Ectodermal cell (in vitro differentiated cells): ENCODE results near the gene IDH3A. TPM values are rescaled to one million over a fixed set of nuclear protein-coding genes. Genes with fewer than 3 reads are reported as not detected.

Source experiments
- H3K27ac ChIP-seq: 2 replicates; pipeline ENCODE4 v1.7.0; 2013; ENCODE audit warnings: mild to moderate bottlenecking, low read depth, low read length; ENCODE audit not compliant: insufficient read depth, poor library complexity, severe bottlenecking
- H3K27me3 ChIP-seq: 2 replicates; pipeline ENCODE4 v1.7.0; 2013; ENCODE audit warnings: mild to moderate bottlenecking, low read length; ENCODE audit not compliant: insufficient read depth, control insufficient read depth, poor library complexity, severe bottlenecking
- H3K36me3 ChIP-seq: one replicate; pipeline ENCODE4 v1.7.0; 2013; ENCODE audit warnings: low read length; ENCODE audit not compliant: control insufficient read depth, insufficient read depth
- H3K4me1 ChIP-seq: one replicate; pipeline ENCODE4 v1.7.0; 2013; ENCODE audit warnings: low read length; ENCODE audit not compliant: control insufficient read depth, insufficient read depth
- H3K4me3 ChIP-seq: 2 replicates; pipeline ENCODE4 v1.7.0; 2013; ENCODE audit warnings: low read depth, low read length, control low read depth; ENCODE audit not compliant: insufficient read depth
- H3K9me3 ChIP-seq: 2 replicates; pipeline ENCODE4 v1.7.0; 2013; ENCODE audit warnings: mild to moderate bottlenecking, low read length, moderate library complexity; ENCODE audit not compliant: control insufficient read depth
- WGBS, 2 experiments: methylation state at CpG; one replicate each; pipeline ENCODE4 v1.1.7; 2013; ENCODE audit warnings: missing lambda C conversion rate in 2 of 2; 5-methylcytosine and 5-hydroxymethylcytosine counted together
- polyA plus RNA-seq, 4 experiments: library from polyadenylated mRNA; stranded (reverse); fragments of 50-300 nt; gene quantifications; one replicate each; pipeline ENCODE4 v1.2.3, GENCODE V29; 2013

Gene IDH3A
- 14.1 TPM for polyA plus RNA-seq (2013, experiment 1 of 4)
- polyA plus RNA-seq (2013, experiment 2 of 4), result 12.9 TPM
- 7.4 TPM for polyA plus RNA-seq (2013, experiment 3 of 4)
- polyA plus RNA-seq (2013, experiment 4 of 4), result 11.2 TPM

DNA sequence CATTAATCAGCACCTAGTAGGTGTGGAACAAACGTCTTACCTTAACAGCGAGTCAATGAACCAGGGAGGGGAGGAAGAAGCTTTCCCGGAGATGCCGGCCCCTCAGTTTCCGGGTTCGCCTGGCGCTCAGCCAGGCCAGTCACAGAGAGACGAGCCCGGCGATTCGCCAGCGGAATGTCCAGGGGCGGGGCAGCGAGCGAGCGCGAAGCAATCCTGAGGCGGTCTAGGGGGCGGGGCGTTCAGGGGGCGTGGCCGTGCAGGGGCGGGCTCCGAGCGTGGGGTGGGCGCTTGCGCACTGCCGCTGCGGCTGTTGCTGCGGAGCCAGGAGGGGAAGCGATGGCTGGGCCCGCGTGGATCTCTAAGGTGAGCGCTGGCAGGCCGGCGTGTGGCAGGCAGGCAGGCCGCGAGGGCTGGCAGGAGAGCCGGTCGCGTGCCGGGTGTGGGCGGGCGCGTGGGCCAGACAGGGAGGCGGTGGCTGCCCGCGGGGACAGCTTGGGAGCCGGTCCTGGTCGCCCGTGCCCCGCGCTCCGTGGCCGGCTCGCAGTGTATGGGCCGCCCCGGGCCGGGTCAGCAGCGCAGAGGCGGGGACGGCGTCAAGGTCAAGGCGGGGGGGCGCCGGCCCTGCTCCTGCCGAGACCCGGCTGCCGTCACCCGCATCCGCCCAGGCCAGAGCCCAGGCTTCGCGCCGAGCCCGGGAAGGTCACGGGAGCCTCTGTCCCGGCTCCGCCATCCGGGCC, at the start of gene IDH3A:
Gene IDH3A, plus strand, starts transcription at position 295 of the 737 bp plus-strand sequence. Its CDS starts 42 bp downstream, at position 337.
- Histone ChIP-seq H3K4me1 (peaks cover 10% of the 10 kb centered on the region), H3K9me3 (no peaks in the 10 kb centered on the region), H3K36me3 (no peaks in the 10 kb centered on the region), H3K4me3 (peak within 1 kb of the TSS; percentile 84), H3K27me3 (peaks cover 19% of the 10 kb centered on the region), H3K27ac (no peak within 1 kb of the TSS)
- WGBS, 2 experiments, result 1% methylated on average over 79 of the region's 79 CpGs

DNA sequence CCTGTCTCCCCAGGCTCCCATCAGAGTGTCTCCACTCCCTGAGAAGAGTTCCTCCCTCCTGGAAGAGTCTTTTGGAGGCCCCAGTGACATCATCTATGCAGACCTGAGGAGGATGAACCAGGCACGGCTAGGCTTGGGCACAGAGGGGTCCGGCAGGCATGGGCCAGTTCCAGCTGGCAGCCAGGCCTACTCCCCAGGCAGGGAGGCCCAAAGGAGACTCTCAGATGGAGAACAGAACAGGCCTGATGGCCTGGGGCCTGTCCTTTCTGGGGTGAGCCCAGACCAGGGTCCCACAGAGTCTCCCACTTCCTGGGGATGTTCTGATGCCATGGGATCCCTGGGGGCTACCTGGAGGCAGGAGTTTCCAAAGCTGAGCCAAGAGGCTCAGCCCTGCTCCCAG, 48.3 kb upstream of the IDH3A start:
- peaks cover 2% of the 10 kb centered on the region for H3K4me1 ChIP-seq
- H3K4me3 ChIP-seq, result no peak overlapping the region
- H3K9me3 ChIP-seq, result no peaks in the 10 kb centered on the region
- H3K27ac ChIP-seq, result no peak overlapping the region
- 89 to 97% methylated on average over 2 of the region's 2 CpGs for WGBS, 2 experiments
- H3K27me3 ChIP-seq, result no peaks in the 10 kb centered on the region
- H3K36me3 ChIP-seq, result no peaks in the 10 kb centered on the region

DNA sequence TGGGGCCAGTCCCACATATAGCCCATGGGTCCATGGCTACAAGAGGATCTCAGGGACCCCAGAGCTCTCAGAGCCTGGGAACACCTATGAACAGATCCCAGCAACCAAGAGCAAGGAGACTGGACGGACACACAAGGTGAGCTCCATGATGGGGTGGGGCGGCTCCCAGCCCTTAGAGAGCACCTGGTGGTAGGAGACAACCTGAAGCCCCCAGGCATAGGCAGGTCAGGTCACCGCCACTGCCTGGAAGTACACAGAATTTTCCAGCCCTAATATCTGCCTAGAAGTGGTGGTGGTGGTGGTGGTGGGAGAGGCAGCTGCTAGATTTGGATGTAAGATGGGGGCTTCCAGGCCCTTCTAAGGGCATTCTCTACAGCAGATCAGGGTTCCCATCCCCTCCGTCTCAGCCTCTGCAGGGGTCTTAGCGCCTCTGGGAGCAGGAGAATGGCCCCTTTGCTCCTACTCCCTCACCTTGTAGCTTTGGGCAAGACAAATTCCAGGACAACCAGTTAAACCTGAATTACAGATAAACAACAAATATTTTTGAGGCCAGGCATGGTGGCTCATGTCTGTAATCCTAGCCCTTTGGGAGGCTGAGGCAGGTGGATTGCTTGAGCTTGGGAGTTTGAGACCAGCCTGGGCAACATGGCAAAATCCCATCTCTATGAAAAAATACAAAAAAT, 47.6 kb upstream of the IDH3A start:
- Histone ChIP-seq H3K36me3 (no peaks in the 10 kb centered on the region), H3K27ac (no peak overlapping the region), H3K27me3 (no peaks in the 10 kb centered on the region), H3K9me3 (no peaks in the 10 kb centered on the region), H3K4me1 (peaks cover 2% of the 10 kb centered on the region), H3K4me3 (no peak overlapping the region)
- 91 to 93% methylated on average over 5 of the region's 5 CpGs for WGBS, 2 experiments

DNA sequence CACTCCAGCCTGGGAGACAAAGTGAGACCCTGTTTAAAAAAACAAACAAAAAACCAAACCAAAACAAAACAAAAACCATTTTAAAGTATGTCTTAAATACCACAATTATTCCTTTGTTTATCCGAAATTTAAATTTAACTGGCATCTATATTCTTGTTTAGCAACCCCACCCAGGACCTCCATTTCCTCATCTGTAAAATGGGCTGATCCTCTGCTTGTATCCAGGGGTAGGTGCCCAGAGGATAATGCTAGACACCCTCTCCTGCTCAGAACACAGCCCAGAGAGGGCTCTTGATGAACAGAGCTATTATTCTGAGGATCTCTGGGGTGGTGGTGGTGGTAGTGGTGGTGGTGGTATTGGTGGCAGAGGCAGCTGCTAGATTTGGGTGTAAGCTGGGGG, 47.0 kb upstream of the IDH3A start:
- H3K27ac ChIP-seq, result no peak overlapping the region
- 90 to 91% methylated on average over 1 of the region's 1 CpG for WGBS, 2 experiments
- no peaks in the 10 kb centered on the region for H3K27me3 ChIP-seq
- no peaks in the 10 kb centered on the region for H3K9me3 ChIP-seq
- peaks cover 2% of the 10 kb centered on the region for H3K4me1 ChIP-seq
- H3K36me3 ChIP-seq, result no peaks in the 10 kb centered on the region
- H3K4me3 ChIP-seq, result no peak overlapping the region

DNA sequence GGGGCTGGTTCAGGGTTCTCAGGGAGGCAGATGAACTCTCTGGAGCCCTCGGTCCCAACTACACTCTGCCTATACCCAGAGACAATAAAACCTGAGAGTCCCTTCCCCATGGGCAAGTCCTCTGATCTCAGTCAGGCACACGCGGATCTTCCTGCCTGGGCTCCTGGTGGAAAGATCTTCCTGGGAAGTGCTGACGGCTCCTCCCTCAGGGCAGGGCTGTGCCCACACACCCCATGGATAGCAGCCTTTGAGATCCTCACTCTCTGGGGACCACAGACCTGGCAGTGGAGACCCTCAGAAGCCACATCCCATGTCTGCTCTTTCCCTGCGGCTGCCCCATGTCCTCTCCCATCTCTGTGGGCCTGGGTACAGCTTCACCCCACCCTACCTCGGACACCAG, 46.4 kb upstream of the IDH3A start:
- no peak overlapping the region for H3K27ac ChIP-seq
- no peaks in the 10 kb centered on the region for H3K9me3 ChIP-seq
- 82 to 84% methylated on average over 6 of the region's 6 CpGs for WGBS, 2 experiments
- H3K4me3 ChIP-seq, result no peak overlapping the region
- H3K36me3 ChIP-seq, result peaks cover 3% of the 10 kb centered on the region
- H3K4me1 ChIP-seq, result peaks cover 2% of the 10 kb centered on the region
- H3K27me3 ChIP-seq, result no peaks in the 10 kb centered on the region

DNA sequence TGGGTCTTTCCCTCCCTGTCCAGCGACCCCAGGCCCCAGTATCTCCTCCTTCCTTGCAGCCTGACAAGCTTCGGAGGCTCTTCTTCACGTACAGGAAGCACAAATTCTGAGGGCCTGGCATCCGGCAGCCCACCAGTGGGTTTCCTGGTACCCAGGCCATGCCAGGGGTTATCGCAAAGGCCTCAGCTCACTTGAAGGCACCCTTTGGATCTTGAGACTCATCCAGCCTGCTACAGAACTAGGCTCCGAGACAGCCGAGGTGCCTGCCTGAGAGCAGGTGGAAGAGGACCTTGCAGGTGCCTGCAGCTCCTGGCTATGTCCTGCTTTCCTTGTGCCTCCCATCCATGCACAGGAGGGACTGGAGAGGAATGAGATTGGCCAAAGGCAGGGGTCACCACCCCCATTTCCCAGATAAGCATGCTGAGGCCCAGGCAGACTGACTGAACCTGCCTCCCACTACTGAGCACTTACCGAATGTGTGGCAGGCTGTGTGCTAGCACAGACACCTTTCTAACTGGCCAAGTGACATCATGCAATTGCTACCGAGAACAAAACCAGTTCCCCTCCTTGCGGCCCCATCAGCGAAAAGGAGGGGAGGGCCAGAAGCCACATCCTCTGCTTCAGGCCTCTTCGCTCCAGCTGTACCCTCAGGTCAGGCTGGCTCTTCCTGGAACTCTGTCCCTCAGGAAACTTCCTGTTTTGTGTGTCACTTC, 45.6 kb upstream of the IDH3A start:
- Histone ChIP-seq H3K4me1 (peaks cover 2% of the 10 kb centered on the region), H3K36me3 (peaks cover 3% of the 10 kb centered on the region), H3K27me3 (no peaks in the 10 kb centered on the region), H3K4me3 (no peak overlapping the region), H3K9me3 (no peaks in the 10 kb centered on the region), H3K27ac (no peak overlapping the region)
- 92 to 93% methylated on average over 12 of the region's 12 CpGs for WGBS, 2 experiments

DNA sequence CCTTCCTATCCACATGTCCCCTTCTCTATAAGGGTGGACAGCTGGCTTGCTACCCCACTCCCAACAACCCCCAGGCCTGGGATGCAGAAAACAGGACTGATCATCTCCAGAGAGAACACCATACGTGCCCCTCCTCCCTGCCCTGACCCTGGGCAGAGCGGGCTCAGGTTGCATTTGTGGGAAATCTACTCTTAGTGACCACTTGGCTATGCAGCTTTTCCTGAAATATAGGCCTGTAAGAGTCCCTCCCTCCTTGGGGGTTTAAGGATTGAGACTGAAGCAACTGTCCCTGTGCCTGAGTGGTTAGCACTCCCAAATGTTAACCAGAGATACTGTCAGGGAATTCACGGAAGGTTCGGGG, 45.1 kb upstream of the IDH3A start:
- H3K9me3 ChIP-seq, result no peaks in the 10 kb centered on the region
- H3K27ac ChIP-seq, result no peak overlapping the region
- no peak overlapping the region for H3K4me3 ChIP-seq
- peaks cover 2% of the 10 kb centered on the region for H3K4me1 ChIP-seq
- 93 to 94% methylated on average over 4 of the region's 4 CpGs for WGBS, 2 experiments
- H3K27me3 ChIP-seq, result no peaks in the 10 kb centered on the region
- peaks cover 3% of the 10 kb centered on the region for H3K36me3 ChIP-seq

DNA sequence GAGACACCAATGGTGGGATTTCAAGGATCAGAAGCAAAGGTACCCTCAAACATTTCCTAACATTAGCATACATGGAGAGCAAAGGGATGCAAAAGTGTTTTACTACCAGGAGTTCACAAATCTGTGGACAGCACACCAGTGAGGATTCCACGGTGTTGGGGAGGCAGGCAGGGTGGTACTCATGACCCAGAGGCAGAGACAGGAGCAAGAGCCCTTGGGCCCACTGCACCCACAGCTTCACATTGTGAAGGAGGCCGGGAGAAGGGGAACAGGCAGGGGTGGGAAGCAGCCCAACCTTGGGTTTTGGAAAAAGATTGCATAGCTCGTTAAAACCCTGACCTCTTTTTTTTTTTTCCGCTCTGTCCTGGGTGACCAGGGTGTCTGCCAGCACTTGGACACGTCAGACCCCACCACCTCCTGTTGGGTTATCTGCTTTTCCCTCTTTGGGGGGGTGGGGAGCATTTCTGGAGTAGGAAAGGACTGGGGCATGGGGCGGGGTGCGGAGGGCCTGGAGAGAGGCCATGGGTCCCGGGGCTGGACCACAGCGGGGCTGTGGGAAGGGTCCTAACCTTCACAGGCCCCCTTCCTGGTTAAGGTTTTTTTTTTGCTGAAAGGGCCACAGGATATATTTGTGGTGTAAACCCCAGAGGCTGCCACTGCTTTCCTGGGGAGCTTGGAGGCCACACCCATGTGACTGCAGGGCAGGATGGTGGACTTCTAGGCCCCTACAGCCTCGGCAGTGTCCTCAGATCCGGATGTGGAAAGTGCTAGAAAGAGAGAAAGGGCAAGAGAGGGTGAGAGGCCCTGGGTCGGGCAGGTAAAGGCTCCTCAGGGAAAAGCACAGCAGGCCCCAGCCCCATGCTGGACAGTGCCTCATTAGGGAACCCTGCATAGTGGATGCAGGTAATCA, 44.3 kb upstream of the IDH3A start:
- H3K27ac ChIP-seq, result no peak overlapping the region
- peaks cover 2% of the 10 kb centered on the region for H3K4me1 ChIP-seq
- H3K36me3 ChIP-seq, result peaks cover 3% of the 10 kb centered on the region
- no peaks in the 10 kb centered on the region for H3K9me3 ChIP-seq
- no peak overlapping the region for H3K4me3 ChIP-seq
- H3K27me3 ChIP-seq, result no peaks in the 10 kb centered on the region
- 95 to 96% methylated on average over 12 of the region's 12 CpGs for WGBS, 2 experiments

DNA sequence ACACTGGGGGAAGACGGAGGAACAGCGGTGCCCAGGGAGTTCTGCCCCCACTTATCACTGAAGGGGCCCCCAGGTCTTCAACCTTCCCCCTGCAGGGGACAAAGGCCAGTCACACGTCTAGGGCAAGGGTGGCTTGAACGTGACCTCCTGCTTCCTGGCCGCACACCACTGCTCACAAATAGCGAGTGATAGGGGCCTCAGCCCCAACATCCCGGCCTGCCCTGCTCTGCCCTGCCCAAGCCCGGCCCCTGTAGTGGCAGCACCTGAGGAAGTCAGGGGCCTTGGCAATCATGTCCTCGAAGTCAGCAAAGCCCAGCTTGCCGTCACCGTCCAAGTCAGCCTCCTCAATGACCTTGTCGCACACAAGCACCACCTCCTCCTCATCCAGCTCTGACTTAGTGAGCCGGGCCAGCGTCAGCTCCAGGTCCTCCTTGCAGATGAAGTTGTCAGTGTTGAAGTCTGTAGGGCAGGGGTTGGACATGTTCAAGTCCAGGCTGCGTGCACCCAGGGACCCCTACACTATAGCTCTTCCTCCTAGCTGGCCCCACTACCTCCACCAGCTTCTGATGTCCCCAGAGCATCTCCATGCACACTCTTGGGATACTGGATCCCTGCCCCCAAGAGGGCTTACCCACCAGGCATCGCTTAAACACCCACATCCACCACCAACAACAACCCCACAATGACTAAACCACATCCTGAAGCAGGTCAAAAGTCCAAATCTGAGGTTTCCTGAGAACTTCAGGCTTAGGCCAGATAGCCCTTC, 43.5 kb upstream of the IDH3A start:
- Histone ChIP-seq H3K27me3 (no peaks in the 10 kb centered on the region), H3K27ac (no peak overlapping the region), H3K9me3 (no peaks in the 10 kb centered on the region), H3K4me3 (no peak overlapping the region), H3K36me3 (peaks cover 3% of the 10 kb centered on the region), H3K4me1 (peaks cover 2% of the 10 kb centered on the region)
- 92 to 94% methylated on average over 16 of the region's 16 CpGs for WGBS, 2 experiments
